Breast epithelium (tissue), 4 donors: ENCODE measurements around the gene OSBPL10. TPM values are rescaled to one million over a fixed set of nuclear protein-coding genes. Genes with fewer than 3 reads are reported as not detected.

Experiments
- DNase-seq, 2 donors: peaks; one replicate each; pipeline ENCODE4 v3.0.0-alpha.2; 2019; ENCODE audit warnings: low spot score in 2 of 2
- H3K27ac ChIP-seq, 2 donors: fragments of 200-600 bp; sonication (generic) in 1 of 2; one replicate each; pipeline ENCODE4 v1.5.1; 2016 to 2019; ENCODE audit warnings: mild to moderate bottlenecking in 1 of 2
- H3K27me3 ChIP-seq, 2 donors: fragments of 200-600 bp; sonication (generic) in 1 of 2; one replicate each; pipeline versions ENCODE4 v1.5.1 to v1.6.0; 2017 to 2019; ENCODE audit warnings: control low read depth in 1 of 2, mild to moderate bottlenecking in 1 of 2
- H3K36me3 ChIP-seq: fragments of 200-600 bp; one replicate; pipeline ENCODE4 v1.5.1; 2019
- H3K4me1 ChIP-seq, 2 donors: fragments of 200-600 bp; sonication (generic); one replicate each; pipeline ENCODE4 v1.5.1; 2016 to 2019; ENCODE audit warnings: control low read depth in 1 of 2
- H3K4me3 ChIP-seq, 3 donors: fragments of 200-600 bp; sonication (generic); 1 replicate in 2 of 3; 2 replicates in 1 of 3; pipeline ENCODE4 v1.5.1; 2016 to 2019; ENCODE audit warnings: mild to moderate bottlenecking in 3 of 3, moderate library complexity in 2 of 3
- H3K9me3 ChIP-seq, 2 donors: fragments of 200-600 bp; sonication (generic) in 1 of 2; one replicate each; pipeline ENCODE4 v1.5.1; 2016 to 2019; ENCODE audit warnings: control low read depth in 1 of 2
- POLR2A ChIP-seq: fragments of 450-650 bp; IDR thresholded peaks from one replicate; pipeline ENCODE4 v1.6.1; 2016; ENCODE audit warnings: antibody characterized with exemption, mild to moderate bottlenecking, moderate library complexity
- POLR2AphosphoS5 ChIP-seq, 3 donors: sonication (generic); formaldehyde crosslinking; IDR thresholded peaks; one replicate each; pipeline ENCODE4 v1.6.1; 2017; ENCODE audit warnings: antibody characterized with exemption in 3 of 3
- intact Hi-C: fragments of 100-400 bp; cut with DNase I; formaldehyde crosslinking; loops from one replicate; pipeline ENCODE4 v1.15.1; 2023; ENCODE audit warnings: low total_unique reads
- total RNA-seq, 3 donors: library from RNA; depleted of rRNA; stranded (reverse); fragments of >200 nt; gene quantifications; one replicate each; pipeline ENCODE4 v1.1.0, GENCODE V29; 2016
- TF ChIP-seq, protein P1 (sequence below), 3 donors: fragments of 450-650 bp; IDR thresholded peaks; one replicate each; pipeline ENCODE4 v1.5.1; 2016 to 2017; ENCODE audit warnings: antibody characterized with exemption in 3 of 3, mild to moderate bottlenecking in 3 of 3, moderate library complexity in 3 of 3

Gene OSBPL10
- total RNA-seq, 3 donors from 2014 or later = 17.6 to 47.4 (median 26.5) TPM

DNA sequence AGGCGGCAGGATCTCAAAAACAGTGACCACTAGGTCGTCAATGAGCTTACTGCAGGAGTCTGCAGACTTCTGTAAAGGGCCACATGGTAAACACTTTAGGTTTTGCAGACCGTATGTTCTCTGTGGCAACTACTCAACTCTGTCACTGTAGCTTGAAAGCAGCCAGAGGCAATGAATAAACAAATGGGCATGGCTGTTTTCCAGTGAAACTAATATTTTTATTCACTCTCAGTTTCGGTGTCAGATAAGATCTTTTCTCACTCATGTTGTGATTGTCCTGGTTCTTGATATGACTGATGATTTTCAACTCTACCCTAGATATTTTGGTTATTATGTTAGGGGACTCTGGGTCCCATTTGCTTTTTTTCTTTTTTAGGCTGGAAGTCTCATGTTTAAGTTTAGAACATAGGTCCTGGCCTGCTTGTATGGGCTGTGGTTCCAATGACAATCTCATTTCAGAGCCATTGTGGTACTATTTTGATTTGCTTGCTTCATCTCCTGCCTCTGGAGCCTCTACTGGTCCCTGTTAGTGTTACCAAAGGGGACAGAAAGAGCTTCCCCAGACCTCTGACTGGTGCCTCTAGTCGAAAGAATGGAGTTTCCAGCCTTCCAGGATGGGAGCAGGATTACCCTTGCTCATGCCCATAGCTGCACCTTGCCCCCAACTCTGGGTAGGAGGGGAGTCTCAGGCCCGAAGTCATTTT is 226.3 kb downstream of the OSBPL10 start:
- H3K27ac ChIP-seq = no peak overlapping the region
- TF ChIP-seq POLR2A (no peak), POLR2AphosphoS5 (IDR thresholded peaks at IDR 0.05) (no peak)
- TF ChIP-seq, protein P1, sequence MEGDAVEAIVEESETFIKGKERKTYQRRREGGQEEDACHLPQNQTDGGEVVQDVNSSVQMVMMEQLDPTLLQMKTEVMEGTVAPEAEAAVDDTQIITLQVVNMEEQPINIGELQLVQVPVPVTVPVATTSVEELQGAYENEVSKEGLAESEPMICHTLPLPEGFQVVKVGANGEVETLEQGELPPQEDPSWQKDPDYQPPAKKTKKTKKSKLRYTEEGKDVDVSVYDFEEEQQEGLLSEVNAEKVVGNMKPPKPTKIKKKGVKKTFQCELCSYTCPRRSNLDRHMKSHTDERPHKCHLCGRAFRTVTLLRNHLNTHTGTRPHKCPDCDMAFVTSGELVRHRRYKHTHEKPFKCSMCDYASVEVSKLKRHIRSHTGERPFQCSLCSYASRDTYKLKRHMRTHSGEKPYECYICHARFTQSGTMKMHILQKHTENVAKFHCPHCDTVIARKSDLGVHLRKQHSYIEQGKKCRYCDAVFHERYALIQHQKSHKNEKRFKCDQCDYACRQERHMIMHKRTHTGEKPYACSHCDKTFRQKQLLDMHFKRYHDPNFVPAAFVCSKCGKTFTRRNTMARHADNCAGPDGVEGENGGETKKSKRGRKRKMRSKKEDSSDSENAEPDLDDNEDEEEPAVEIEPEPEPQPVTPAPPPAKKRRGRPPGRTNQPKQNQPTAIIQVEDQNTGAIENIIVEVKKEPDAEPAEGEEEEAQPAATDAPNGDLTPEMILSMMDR (IDR thresholded peaks at IDR 0.05) = no peak
- intact Hi-C loops = no loop called here
- no peak overlapping the region for H3K4me3 ChIP-seq
- H3K4me1 ChIP-seq = no peaks in the 10 kb centered on the region
- H3K9me3 ChIP-seq = no peaks in the 10 kb centered on the region
- no peak for DNase-seq
- no peaks in the 10 kb centered on the region for H3K27me3 ChIP-seq
- no peaks in the 10 kb centered on the region for H3K36me3 ChIP-seq

DNA sequence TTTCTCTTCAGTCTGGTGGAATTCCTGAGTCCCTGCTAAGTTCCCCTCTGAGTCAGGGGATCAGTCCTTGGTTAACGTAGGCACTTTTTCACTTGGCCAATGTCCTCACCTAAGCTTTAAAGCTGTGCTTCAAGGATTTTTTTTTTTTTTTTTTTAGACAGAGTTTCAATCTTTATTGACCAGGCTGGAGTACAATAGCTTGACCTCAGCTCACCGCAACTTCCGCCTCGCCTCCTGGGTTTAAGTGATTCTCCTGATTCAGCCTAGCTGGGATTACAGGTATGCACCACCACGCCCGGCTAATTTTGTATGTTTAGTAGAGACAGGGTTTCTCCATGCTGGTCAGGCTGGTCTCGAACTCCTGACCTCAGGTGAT is 228.0 kb downstream of the OSBPL10 start:
- intact Hi-C loops = no loop called here
- Histone ChIP-seq H3K4me3 (no peak overlapping the region), H3K36me3 (no peaks in the 10 kb centered on the region), H3K4me1 (no peaks in the 10 kb centered on the region), H3K27ac (no peak overlapping the region), H3K27me3 (no peaks in the 10 kb centered on the region), H3K9me3 (no peaks in the 10 kb centered on the region)
- DNase-seq = no peak
- TF ChIP-seq, protein P1 (IDR thresholded peaks at IDR 0.05) = no peak
- TF ChIP-seq POLR2AphosphoS5 (IDR thresholded peaks at IDR 0.05) (no peak), POLR2A (no peak)

DNA sequence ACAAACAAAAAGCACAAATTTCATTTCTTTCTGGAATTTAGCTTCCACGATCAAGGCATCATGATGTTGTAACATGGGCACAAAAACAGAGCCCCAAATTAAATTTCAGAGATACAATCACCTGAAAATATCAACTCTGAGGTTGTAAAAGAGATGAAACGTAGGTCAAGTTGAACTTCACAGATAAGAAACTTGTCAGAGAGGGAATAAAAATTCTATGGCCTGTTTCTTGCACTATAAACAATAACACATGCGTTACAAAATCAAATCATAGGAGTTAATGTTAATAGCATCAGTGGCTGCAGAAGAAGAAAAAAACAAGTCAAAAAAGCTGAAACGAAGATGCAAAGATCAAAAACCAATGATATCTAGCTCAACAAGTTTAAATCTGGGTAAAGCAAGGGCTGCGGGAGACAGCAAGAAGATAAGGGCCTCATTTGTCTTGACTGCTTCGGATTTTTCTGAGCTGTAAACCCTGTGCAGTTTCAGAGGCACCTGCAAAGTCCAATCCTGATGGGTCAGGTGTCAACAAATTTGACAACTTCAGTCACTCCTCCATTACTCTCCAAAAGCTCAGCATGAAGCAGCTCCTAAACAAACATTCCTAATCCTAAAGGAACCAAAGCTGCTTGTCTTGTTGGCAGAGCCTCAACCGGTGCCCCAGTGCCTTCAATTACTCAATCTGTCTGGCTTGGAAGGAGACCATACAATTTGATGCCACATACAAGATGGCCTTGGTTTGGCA is 228.6 kb downstream of the OSBPL10 start:
- intact Hi-C loops = no loop called here
- H3K9me3 ChIP-seq = no peaks in the 10 kb centered on the region

DNA sequence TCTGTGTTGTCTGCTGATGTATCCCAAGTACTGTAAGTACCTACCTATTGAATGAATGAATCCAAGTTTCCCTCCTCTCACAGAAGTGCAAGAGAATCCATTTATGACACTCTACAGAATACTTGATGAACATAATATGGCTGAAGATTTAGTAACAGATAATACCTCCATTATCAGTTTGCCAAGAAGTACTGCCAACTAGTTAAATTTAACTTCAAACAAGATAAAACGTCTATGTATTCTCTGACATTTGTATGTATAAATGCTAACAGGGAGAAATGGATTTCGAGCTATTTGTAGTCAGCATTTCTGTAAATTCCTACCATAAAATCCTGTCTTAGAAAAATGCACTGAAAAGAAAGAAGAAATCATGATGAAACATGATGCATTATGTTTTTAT is 230.7 kb downstream of the OSBPL10 start:
- no peaks in the 10 kb centered on the region for H3K4me1 ChIP-seq
- no peaks in the 10 kb centered on the region for H3K9me3 ChIP-seq
- H3K36me3 ChIP-seq = no peaks in the 10 kb centered on the region
- no peak overlapping the region for H3K4me3 ChIP-seq
- TF ChIP-seq, protein P1 (IDR thresholded peaks at IDR 0.05) = no peak
- no peak for TF ChIP-seq POLR2AphosphoS5 (IDR thresholded peaks at IDR 0.05)
- no peak for TF ChIP-seq POLR2A
- no peak overlapping the region for H3K27ac ChIP-seq
- no peak for DNase-seq
- intact Hi-C loops = no loop called here
- H3K27me3 ChIP-seq = no peaks in the 10 kb centered on the region

More for the DNA sequence above, 228.6 kb downstream of the OSBPL10 start:
- Histone ChIP-seq H3K27ac (no peak overlapping the region), H3K4me3 (no peak overlapping the region), H3K36me3 (no peaks in the 10 kb centered on the region), H3K27me3 (no peaks in the 10 kb centered on the region), H3K4me1 (no peaks in the 10 kb centered on the region)
- DNase-seq = no peak
- TF ChIP-seq, protein P1 (IDR thresholded peaks at IDR 0.05) = no peak
- TF ChIP-seq POLR2A (no peak), POLR2AphosphoS5 (IDR thresholded peaks at IDR 0.05) (no peak)

DNA sequence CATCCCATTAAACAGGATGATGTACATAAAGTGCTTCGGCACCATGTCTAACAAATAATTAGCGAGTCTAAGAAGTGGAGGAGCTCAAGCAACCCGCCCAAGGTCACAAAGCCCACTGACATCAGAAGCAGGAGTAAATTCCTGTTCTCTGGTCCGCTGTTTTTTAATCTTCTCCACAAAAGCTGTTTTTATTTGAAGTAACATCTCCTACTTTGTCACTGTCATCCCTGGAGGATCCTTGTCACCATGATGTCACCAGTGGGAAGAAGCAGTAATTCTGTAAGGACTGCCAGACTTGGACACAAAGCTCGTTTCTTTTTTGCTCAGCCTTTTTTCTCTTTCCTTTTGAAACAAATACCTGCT is 232.1 kb downstream of the OSBPL10 start:
- H3K4me1 ChIP-seq = no peaks in the 10 kb centered on the region
- TF ChIP-seq POLR2A = no peak
- H3K36me3 ChIP-seq = no peaks in the 10 kb centered on the region
- intact Hi-C loops = no loop called here
- no peaks in the 10 kb centered on the region for H3K27me3 ChIP-seq
- DNase-seq = no peak
- H3K4me3 ChIP-seq = no peak overlapping the region
- H3K9me3 ChIP-seq = no peaks in the 10 kb centered on the region
- no peak overlapping the region for H3K27ac ChIP-seq
